ENCODE data around the gene CST9. TPM values are rescaled to one million over a fixed set of nuclear protein-coding genes. Genes with fewer than 3 reads are reported as not detected.
A peak's percentile ranks its signal among the peaks of the same experiment; 100 is the strongest.

CST9 gene
- total and polyA plus RNA-seq, 9 donors: not detected

GRCh38 chr20:23608251-23608846 is 2.6 kb upstream of the CST9 start:
- no peaks in the 10 kb centered on the region for H3K9me3 ChIP-seq
- no peak for TF ChIP-seq CTCF (IDR thresholded peaks at IDR 0.05)
- no peak for TF ChIP-seq EP300 (IDR thresholded peaks at IDR 0.05)
- TF ChIP-seq POLR2A (IDR thresholded peaks at IDR 0.05): no peak
- H3K4me1 ChIP-seq (ENCODE audit: insufficient read depth): peaks cover 3% of the 10 kb centered on the region
- no peaks in the 10 kb centered on the region for H3K36me3 ChIP-seq
- no peak for DNase-seq
- no peak overlapping the region for H3K27ac ChIP-seq
- H3K27me3 ChIP-seq: no peaks in the 10 kb centered on the region
- intact Hi-C loops (cut with DNase I): loop anchor here in 2 of 4 donors (10.0 kb wide), 3 partner anchors 164 to 376 kb away; partner anchors contain the start of gene GGTLC1 (in 1 of the 2)
- no peak overlapping the region for H3K4me3 ChIP-seq
- 59 to 71% (median 64%) methylated on average over 18 of the region's 18 CpGs for WGBS, 3 donors

- H3K27ac ChIP-seq: no peak overlapping the region
- TF ChIP-seq CTCF (IDR thresholded peaks at IDR 0.05) (no peak), EP300 (IDR thresholded peaks at IDR 0.05) (no peak), POLR2A (IDR thresholded peaks at IDR 0.05) (no peak)
- intact Hi-C loops (cut with DNase I): loop anchor here in 2 of 4 donors (10.0 kb wide), 3 partner anchors 163 to 377 kb away; partner anchors contain the start of gene GGTLC1 (in 1 of the 2)
- no peak for DNase-seq
- H3K9me3 ChIP-seq: no peaks in the 10 kb centered on the region
- 88 to 91% (median 90%) methylated on average over 14 of the region's 14 CpGs for WGBS, 3 donors
- no peaks in the 10 kb centered on the region for H3K36me3 ChIP-seq
- no peak overlapping the region for H3K4me3 ChIP-seq
- no peaks in the 10 kb centered on the region for H3K4me1 ChIP-seq (ENCODE audit: insufficient read depth)
- H3K27me3 ChIP-seq: no peaks in the 10 kb centered on the region
Observed at GRCh38 chr20:23607497-23608245, 2.0 kb upstream of the CST9 start.

GRCh38 chr20:23606652-23607049 is 934 bp upstream of the CST9 start:
- H3K4me1 ChIP-seq (ENCODE audit: insufficient read depth): no peaks in the 10 kb centered on the region
- no peaks in the 10 kb centered on the region for H3K9me3 ChIP-seq
- peak; percentile 71 to 87 (median 82) for DNase-seq
- no peak overlapping the region for H3K27ac ChIP-seq
- TF ChIP-seq CTCF (IDR thresholded peaks at IDR 0.05): peak; percentile 64 to 81 (median 68)
- TF ChIP-seq EP300 (IDR thresholded peaks at IDR 0.05): no peak
- H3K36me3 ChIP-seq: no peaks in the 10 kb centered on the region
- intact Hi-C loops (cut with DNase I): loop anchor here in 2 of 4 donors (10.0 kb wide), 3 partner anchors 162 to 378 kb away; partner anchors contain the start of gene GGTLC1 (in 1 of the 2)
- H3K4me3 ChIP-seq: no peak overlapping the region
- no peaks in the 10 kb centered on the region for H3K27me3 ChIP-seq
- 8 to 12% (median 10%) methylated on average over 9 of the region's 9 CpGs for WGBS, 3 donors

- Histone ChIP-seq H3K4me1 (ENCODE audit: insufficient read depth) (no peaks in the 10 kb centered on the region), H3K9me3 (no peaks in the 10 kb centered on the region), H3K4me3 (no peak overlapping the region), H3K36me3 (no peaks in the 10 kb centered on the region), H3K27me3 (no peaks in the 10 kb centered on the region), H3K27ac (no peak overlapping the region)
- intact Hi-C loops (cut with DNase I): loop anchor here in 3 of 4 donors (5.0 to 10.0 kb wide), 4 partner anchors 160 to 380 kb away; partner anchors contain the start of genes CSTL1 (in 1 of the 3) and GGTLC1 (in 1 of the 3)
- WGBS, 3 donors: 67 to 77% (median 70%) methylated on average over 1 of the region's 1 CpG
- TF ChIP-seq CTCF (IDR thresholded peaks at IDR 0.05) (no peak), POLR2A (IDR thresholded peaks at IDR 0.05) (no peak), EP300 (IDR thresholded peaks at IDR 0.05) (no peak)
- no peak for DNase-seq
Observed at GRCh38 chr20:23604306-23604705, 1.4 kb downstream of the CST9 start.

Data from ovary (tissue), 9 donors.